ENCODE measurements around the gene BTBD8.

Gene BTBD8

GRCh38 chr1:92169214-92170005, 89.3 kb downstream of the BTBD8 start:
- DNase-seq (ENCODE audit: insufficient read length, low spot score), result no peak
- TF ChIP-seq POLR2AphosphoS5 (IDR thresholded peaks at IDR 0.05; ENCODE audit: low read depth, low read length) (no peak), POLR2A (IDR thresholded peaks at IDR 0.05; ENCODE audit: low read depth, low read length) (no peak), PAX5 (IDR thresholded peaks at IDR 0.05; ENCODE audit: insufficient read depth, low read length, severe bottlenecking) (no peak), POU2F2 (IDR thresholded peaks at IDR 0.05; ENCODE audit: low read depth, low read length) (no peak), TAF1 (IDR thresholded peaks at IDR 0.05; ENCODE audit: low read depth, low read length) (no peak), SPI1 (IDR thresholded peaks at IDR 0.05; ENCODE audit: low read depth, low read length) (no peak)
- FAIRE-seq, result no peak

GRCh38 chr1:92184632-92185031, 104.5 kb downstream of the BTBD8 start:
- DNase-seq (ENCODE audit: insufficient read length, low spot score), result no peak
- TF ChIP-seq TAF1 (IDR thresholded peaks at IDR 0.05; ENCODE audit: low read depth, low read length) (no peak), SPI1 (IDR thresholded peaks at IDR 0.05; ENCODE audit: low read depth, low read length) (no peak), POU2F2 (IDR thresholded peaks at IDR 0.05; ENCODE audit: low read depth, low read length) (no peak), PAX5 (IDR thresholded peaks at IDR 0.05; ENCODE audit: insufficient read depth, low read length, severe bottlenecking) (no peak), POLR2AphosphoS5 (IDR thresholded peaks at IDR 0.05; ENCODE audit: low read depth, low read length) (no peak), POLR2A (IDR thresholded peaks at IDR 0.05; ENCODE audit: low read depth, low read length) (no peak)
- no peak for FAIRE-seq

- DNase-seq (ENCODE audit: insufficient read length, low spot score) (no peak), FAIRE-seq (no peak)
- TF ChIP-seq POU2F2 (IDR thresholded peaks at IDR 0.05; ENCODE audit: low read depth, low read length), result no peak
- no peak for TF ChIP-seq TAF1 (IDR thresholded peaks at IDR 0.05; ENCODE audit: low read depth, low read length)
- no peak for TF ChIP-seq POLR2AphosphoS5 (IDR thresholded peaks at IDR 0.05; ENCODE audit: low read depth, low read length)
- TF ChIP-seq POLR2A (IDR thresholded peaks at IDR 0.05; ENCODE audit: low read depth, low read length), result no peak
- no peak for TF ChIP-seq PAX5 (IDR thresholded peaks at IDR 0.05; ENCODE audit: insufficient read depth, low read length, severe bottlenecking)
- TF ChIP-seq SPI1 (IDR thresholded peaks at IDR 0.05; ENCODE audit: low read depth, low read length), result no peak
Measured at GRCh38 chr1:92186081-92186480, 105.9 kb downstream of the BTBD8 start.

- FAIRE-seq (no peak), DNase-seq (ENCODE audit: insufficient read length, low spot score) (no peak)
- no peak for TF ChIP-seq SPI1 (IDR thresholded peaks at IDR 0.05; ENCODE audit: low read depth, low read length)
- no peak for TF ChIP-seq POU2F2 (IDR thresholded peaks at IDR 0.05; ENCODE audit: low read depth, low read length)
- TF ChIP-seq TAF1 (IDR thresholded peaks at IDR 0.05; ENCODE audit: low read depth, low read length), result no peak
- no peak for TF ChIP-seq POLR2AphosphoS5 (IDR thresholded peaks at IDR 0.05; ENCODE audit: low read depth, low read length)
- TF ChIP-seq PAX5 (IDR thresholded peaks at IDR 0.05; ENCODE audit: insufficient read depth, low read length, severe bottlenecking), result no peak
- no peak for TF ChIP-seq POLR2A (IDR thresholded peaks at IDR 0.05; ENCODE audit: low read depth, low read length)
Measured at GRCh38 chr1:92188436-92189255, 108.5 kb downstream of the BTBD8 start.

- no peak for FAIRE-seq
- DNase-seq (ENCODE audit: insufficient read length, low spot score), result no peak
- no peak for TF ChIP-seq SPI1 (IDR thresholded peaks at IDR 0.05; ENCODE audit: low read depth, low read length)
- no peak for TF ChIP-seq POLR2A (IDR thresholded peaks at IDR 0.05; ENCODE audit: low read depth, low read length)
- no peak for TF ChIP-seq TAF1 (IDR thresholded peaks at IDR 0.05; ENCODE audit: low read depth, low read length)
Measured at GRCh38 chr1:92191726-92192125, 111.6 kb downstream of the BTBD8 start.

GRCh38 chr1:92192246-92192645, 112.1 kb downstream of the BTBD8 start:
- DNase-seq (ENCODE audit: insufficient read length, low spot score), result no peak
- FAIRE-seq, result no peak
- TF ChIP-seq POLR2AphosphoS5 (IDR thresholded peaks at IDR 0.05; ENCODE audit: low read depth, low read length), result no peak
- TF ChIP-seq POLR2A (IDR thresholded peaks at IDR 0.05; ENCODE audit: low read depth, low read length), result no peak
- no peak for TF ChIP-seq POU2F2 (IDR thresholded peaks at IDR 0.05; ENCODE audit: low read depth, low read length)
- no peak for TF ChIP-seq PAX5 (IDR thresholded peaks at IDR 0.05; ENCODE audit: insufficient read depth, low read length, severe bottlenecking)
- TF ChIP-seq TAF1 (IDR thresholded peaks at IDR 0.05; ENCODE audit: low read depth, low read length), result no peak
- no peak for TF ChIP-seq SPI1 (IDR thresholded peaks at IDR 0.05; ENCODE audit: low read depth, low read length)

GRCh38 chr1:92194511-92194910, 114.4 kb downstream of the BTBD8 start:
- TF ChIP-seq PAX5 (IDR thresholded peaks at IDR 0.05; ENCODE audit: insufficient read depth, low read length, severe bottlenecking), result no peak
- no peak for TF ChIP-seq TAF1 (IDR thresholded peaks at IDR 0.05; ENCODE audit: low read depth, low read length)
- no peak for TF ChIP-seq POLR2A (IDR thresholded peaks at IDR 0.05; ENCODE audit: low read depth, low read length)
- TF ChIP-seq POLR2AphosphoS5 (IDR thresholded peaks at IDR 0.05; ENCODE audit: low read depth, low read length), result no peak
- TF ChIP-seq POU2F2 (IDR thresholded peaks at IDR 0.05; ENCODE audit: low read depth, low read length), result no peak
- no peak for TF ChIP-seq SPI1 (IDR thresholded peaks at IDR 0.05; ENCODE audit: low read depth, low read length)
- FAIRE-seq, result no peak
- no peak for DNase-seq (ENCODE audit: insufficient read length, low spot score)

- FAIRE-seq (no peak), DNase-seq (ENCODE audit: insufficient read length, low spot score) (no peak)
- TF ChIP-seq POLR2A (IDR thresholded peaks at IDR 0.05; ENCODE audit: low read depth, low read length) (no peak), PAX5 (IDR thresholded peaks at IDR 0.05; ENCODE audit: insufficient read depth, low read length, severe bottlenecking) (no peak), SPI1 (IDR thresholded peaks at IDR 0.05; ENCODE audit: low read depth, low read length) (no peak), POLR2AphosphoS5 (IDR thresholded peaks at IDR 0.05; ENCODE audit: low read depth, low read length) (no peak), TAF1 (IDR thresholded peaks at IDR 0.05; ENCODE audit: low read depth, low read length) (no peak), POU2F2 (IDR thresholded peaks at IDR 0.05; ENCODE audit: low read depth, low read length) (no peak)
Measured at GRCh38 chr1:92201973-92202372, 121.8 kb downstream of the BTBD8 start.

GRCh38 chr1:92203105-92203504, 123.0 kb downstream of the BTBD8 start:
- no peak for FAIRE-seq
- TF ChIP-seq POU2F2 (IDR thresholded peaks at IDR 0.05; ENCODE audit: low read depth, low read length) (no peak), SPI1 (IDR thresholded peaks at IDR 0.05; ENCODE audit: low read depth, low read length) (no peak), TAF1 (IDR thresholded peaks at IDR 0.05; ENCODE audit: low read depth, low read length) (no peak), POLR2AphosphoS5 (IDR thresholded peaks at IDR 0.05; ENCODE audit: low read depth, low read length) (no peak), POLR2A (IDR thresholded peaks at IDR 0.05; ENCODE audit: low read depth, low read length) (no peak)
- DNase-seq (ENCODE audit: insufficient read length, low spot score), result no peak
